ENCODE results near the gene PXMP4. TPM values are rescaled to one million over a fixed set of nuclear protein-coding genes. Genes with fewer than 3 reads are reported as not detected.
A peak's percentile ranks its signal among the peaks of the same experiment; 100 is the strongest.

PXMP4 gene
- total and polyA plus RNA-seq, 9 of the 15 experiments (the other 6 are each of a cell fraction or from before 2014, with no cell fraction given): 4.8 to 29.1 (median 6.8) TPM

- TF ChIP-seq ZBTB33 (CRISPR knock-in tag; IDR thresholded peaks at IDR 0.05) (no peak; the same call in none of the 2 replicates), C11orf30 (IDR thresholded peaks at IDR 0.05; ENCODE audit: low read depth) (peak; percentile 79), CREB3L1 (IDR thresholded peaks at IDR 0.05; ENCODE audit: borderline replicate concordance, low read depth) (peak; percentile 71; the same call in 1 of the 2 replicates), PTTG1 (tag; IDR thresholded peaks at IDR 0.05; ENCODE audit: low read depth) (no peak), DIDO1 (tag; IDR thresholded peaks at IDR 0.05; ENCODE audit: low read depth) (peak; percentile 15; the same call in 1 of the 2 replicates), ZBTB11 (CRISPR knock-in tag; IDR thresholded peaks at IDR 0.05) (peak in 1 of 3 experiments; percentile 67; a peak in 1 of 6 replicates), DNMT1 (IDR thresholded peaks at IDR 0.05) (no peak), POLR2A (conservative IDR thresholded peaks at IDR 0.05) (peak; percentile 75), PHF20 (IDR thresholded peaks at IDR 0.05; ENCODE audit: partially characterized antibody) (peak; percentile 64), CTBP1 (IDR thresholded peaks at IDR 0.05; ENCODE audit: borderline replicate concordance) (peak; percentile 41; the same call in 1 of the 2 replicates), LARP7 (IDR thresholded peaks at IDR 0.05) (no peak), TOE1 (IDR thresholded peaks at IDR 0.05; ENCODE audit: borderline replicate concordance) (no peak), TOE1 (CRISPR knock-in tag; IDR thresholded peaks at IDR 0.05; ENCODE audit: borderline replicate concordance, low read depth) (0 out of 2 replicates have a peak, but pooled peaks have one; percentile 39), ATF6 (CRISPR knock-in tag; IDR thresholded peaks at IDR 0.05) (no peak), ZNF75A (CRISPR knock-in tag; IDR thresholded peaks at IDR 0.05) (no peak), CXXC5 (CRISPR knock-in tag; IDR thresholded peaks at IDR 0.05) (peak; percentile 90), RAD21 (CRISPR knock-in tag; conservative IDR thresholded peaks at IDR 0.05 in 1 of 2, IDR thresholded peaks at IDR 0.05 in 1 of 2) (0 out of 4 replicates have a peak, but pooled peaks of 1 of the 2 experiments have one; percentile 6)
Measured at GRCh38 chr20:33719989-33720709, at the start of gene PXMP4 (continued).
